ENCODE measurements around the gene CNTNAP2.

CNTNAP2 gene

DNA sequence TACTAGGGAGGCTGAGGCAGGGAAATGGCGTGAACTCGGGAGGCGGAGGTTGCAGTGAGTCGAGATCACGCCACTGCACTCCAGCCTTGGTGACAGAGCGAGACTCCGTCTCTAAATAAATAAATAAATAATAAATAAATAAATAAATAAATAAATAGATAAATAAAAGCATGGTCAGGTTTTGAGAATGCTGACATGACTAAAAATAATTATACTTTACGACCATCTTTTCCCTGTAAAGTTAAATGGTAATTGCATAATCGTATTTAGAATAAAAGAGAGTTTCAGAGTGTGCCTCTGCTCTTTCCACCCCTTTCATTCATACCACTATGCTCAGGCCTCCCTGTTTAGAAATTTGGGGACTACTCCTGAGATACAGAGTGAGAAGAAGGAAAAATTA lies 326.5 kb downstream of the CNTNAP2 start:
- DNase-seq, result no peak

DNA sequence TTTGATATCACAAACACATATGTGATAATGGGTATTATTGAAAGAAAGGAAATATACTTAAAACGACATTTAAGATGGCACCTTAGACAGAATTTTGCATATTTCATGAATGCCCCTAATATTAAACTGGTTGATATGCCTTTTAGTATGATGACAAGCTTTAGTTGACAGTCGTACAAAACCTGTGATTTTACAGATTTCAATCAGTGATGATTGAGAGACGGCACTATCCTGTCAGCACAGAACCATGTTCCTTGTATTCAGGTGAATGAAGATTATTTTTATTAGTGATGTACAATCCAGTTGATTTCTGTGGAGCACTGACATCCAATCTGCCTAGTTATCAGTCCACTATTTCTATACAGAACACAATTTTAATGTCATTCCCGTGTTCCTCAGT lies 333.0 kb downstream of the CNTNAP2 start:
- DNase-seq, result no peak

DNA sequence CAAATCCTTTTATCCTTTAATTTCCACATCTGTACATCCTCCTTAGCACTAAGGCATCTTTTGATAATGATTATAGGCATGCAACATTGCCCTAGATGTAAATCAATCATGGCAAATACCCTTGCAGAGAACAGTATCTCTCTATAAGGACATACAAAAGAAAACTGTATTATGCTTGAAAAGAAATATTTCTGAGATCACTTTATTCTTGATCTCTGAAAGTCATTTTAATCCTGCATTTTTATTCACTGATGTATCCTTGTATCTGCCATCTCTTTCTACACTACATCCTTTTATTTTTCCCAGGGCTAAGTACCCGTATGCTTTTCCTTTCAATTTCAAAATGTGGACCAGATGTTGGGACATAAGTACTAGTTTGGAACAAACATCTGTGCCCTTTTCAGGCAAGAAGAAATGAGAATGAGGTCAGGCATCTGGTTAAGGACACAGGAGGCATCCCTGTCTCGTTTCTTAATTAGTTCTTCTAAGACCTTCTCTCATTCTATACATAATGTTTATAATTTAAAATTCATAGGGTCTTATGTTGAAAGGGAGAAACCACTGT lies 338.6 kb downstream of the CNTNAP2 start:
- no peak for DNase-seq

DNA sequence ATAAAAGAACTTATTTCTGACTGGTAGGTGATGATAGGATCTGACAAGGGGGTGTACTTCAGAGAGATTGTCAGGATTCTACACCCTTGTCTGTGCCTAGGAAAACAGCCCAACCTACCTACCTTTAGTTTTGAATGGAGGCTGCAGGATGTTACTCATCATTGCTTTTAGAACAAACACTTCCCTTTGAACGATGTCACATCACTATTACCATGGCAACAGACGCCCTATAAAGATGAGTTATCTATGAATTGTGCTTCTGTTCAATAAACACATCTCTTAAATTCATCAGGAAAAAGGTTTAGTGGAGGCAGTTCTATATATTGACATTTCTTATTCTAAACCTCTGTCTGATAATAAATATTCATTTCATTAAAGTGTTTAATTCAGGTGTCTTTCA lies 362.4 kb downstream of the CNTNAP2 start:
- no peak for DNase-seq

DNA sequence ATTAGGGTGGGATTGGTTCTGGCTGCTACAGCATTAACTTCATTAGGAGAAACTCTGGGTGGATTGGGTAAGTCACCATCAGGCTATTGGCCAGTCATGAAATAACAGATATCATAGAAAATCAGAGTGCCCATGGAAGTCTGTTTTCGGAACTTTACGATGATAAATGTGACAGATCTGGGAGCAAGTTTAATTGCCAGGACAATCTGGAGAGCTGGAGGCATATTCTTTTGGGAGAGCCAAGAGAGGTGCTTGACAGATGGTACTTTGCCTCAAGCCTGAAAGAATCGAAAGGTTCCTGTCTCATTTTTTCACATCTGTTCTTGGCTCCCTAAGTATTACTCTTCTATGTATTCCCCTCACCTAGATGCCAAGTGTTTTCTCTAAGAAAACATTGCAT lies 369.9 kb downstream of the CNTNAP2 start:
- no peak for DNase-seq

DNA sequence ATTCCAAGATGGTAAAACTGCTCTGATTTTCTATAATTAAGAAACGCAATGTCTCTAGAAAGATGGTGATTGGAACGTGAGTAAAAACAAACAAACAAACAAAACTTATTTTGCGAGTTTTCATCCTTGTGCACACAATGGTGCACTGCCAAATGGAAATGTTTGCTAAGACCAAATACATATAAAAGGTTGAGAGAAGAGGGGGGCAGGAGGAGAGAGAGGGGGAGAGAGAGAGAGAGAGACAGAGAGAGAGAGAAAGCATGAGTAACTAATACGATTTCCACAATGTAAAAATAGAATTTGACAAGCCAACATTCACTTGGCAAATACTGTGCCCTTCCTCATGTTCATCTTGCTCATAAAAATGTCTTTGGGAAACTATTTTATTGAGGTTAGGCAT lies 375.4 kb downstream of the CNTNAP2 start:
- DNase-seq, result no peak

DNA sequence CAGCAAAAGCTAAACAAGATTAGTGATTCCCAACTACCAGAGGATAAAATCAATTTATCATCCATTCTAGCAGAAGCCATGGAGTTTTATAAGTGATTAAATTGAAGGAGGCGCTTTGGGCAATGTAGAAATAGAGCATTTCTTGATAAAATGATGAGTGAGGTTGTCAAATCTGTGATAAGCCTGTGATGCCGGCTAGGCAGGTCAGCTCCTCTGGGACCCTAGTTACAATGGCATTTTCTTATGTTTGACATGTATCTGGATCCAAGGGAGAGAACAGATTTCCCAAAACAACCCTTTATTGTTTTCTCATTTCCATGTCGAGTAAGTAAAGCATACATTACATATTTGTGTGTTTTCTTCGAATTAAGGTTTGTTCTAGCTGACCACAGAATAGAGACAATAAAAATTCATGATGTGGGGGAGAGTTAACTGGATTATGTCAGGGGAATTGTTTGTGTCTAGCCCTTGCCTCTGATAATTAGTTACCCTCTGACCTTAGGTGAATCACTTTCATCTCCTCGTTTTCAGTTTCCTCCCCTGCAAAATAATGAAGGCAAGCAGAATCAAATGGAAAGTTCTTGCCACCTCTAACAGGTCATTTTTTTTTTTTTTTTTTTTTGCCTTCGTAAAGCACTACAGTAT lies 378.5 kb downstream of the CNTNAP2 start:
- DNase-seq, result no peak

DNA sequence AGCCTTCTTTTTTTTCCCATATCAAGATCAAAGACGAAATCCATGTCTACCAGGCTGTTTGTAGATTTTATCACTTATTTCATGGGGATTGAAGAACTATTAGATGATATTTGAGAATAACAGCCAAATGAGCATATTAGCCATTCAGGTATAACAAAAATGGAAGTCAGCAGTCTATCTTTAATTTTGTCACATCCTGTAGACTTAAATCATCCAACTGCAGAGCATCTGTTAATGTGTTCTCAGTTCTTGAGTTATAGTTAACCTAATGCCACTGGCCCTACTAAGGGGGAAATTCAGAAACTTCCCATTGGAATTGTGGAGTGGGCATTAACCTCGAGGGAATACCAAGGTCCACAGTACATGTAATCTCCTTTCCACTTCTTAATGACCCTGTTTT lies 380.1 kb downstream of the CNTNAP2 start:
- no peak for DNase-seq

DNA sequence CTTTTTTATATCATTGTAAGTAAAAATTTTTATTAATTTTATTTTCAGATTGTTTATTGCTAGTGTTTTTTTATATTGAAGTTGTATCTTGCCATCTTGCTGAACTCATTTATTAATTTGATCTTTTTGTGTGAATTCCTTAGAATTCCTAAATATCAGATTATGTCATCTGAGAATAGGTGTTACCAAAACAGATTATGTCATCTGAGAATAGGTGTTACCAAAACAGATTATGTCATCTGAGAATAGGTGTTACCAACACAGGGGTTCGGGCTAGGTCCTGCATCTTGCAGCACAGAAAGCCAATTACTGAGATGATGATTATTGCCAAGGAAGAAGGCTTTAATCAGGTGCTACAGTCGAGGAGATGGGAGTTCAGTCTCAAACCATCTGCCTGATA lies 383.4 kb downstream of the CNTNAP2 start:
- no peak for DNase-seq

DNA sequence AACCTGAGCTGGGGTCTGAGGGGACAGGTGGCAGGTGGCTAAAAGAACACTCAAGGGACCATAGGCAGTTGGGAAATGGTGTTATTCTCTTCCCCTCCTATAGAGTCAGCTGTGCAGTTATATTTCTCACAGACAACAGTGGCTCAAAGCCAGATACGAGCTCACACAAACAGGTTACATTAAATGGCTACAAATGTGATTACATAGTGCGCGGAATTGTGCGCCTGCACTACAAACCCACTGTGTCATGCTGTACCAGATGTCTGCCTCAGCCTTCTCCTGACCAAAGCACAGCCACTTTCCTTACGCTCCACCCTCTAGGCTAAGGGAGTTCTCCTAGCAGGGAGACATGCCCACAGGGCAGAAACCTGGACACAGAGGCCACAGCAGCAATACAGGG lies 387.2 kb downstream of the CNTNAP2 start:
- DNase-seq, result no peak

DNA sequence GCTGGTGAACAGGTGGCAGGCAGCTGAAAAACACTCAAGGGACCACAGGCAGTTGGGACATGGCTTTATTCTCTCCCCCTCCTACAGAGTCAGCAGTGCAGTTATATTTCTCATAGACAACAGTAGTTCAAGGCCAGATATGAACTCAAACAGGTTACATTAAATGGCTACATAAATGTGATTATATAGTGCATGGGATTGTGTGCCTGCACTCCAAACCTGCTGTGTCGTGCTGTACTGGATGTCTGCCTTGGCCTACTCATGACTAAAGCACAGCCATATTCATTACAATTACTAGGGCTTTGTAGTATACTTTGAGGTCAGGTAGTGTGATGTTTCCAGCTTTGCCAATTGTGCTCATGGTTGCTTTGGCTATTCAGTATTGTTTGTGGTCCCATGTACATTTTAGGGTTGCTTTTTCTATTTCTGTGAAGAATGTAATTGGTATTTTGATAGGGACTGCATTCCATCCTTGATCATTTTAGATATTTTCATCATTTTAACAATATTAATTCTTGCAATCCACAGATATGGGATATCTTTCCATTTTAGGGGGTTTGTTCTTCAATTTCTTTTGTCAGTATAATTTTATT lies 393.6 kb downstream of the CNTNAP2 start:
- DNase-seq, result no peak

DNA sequence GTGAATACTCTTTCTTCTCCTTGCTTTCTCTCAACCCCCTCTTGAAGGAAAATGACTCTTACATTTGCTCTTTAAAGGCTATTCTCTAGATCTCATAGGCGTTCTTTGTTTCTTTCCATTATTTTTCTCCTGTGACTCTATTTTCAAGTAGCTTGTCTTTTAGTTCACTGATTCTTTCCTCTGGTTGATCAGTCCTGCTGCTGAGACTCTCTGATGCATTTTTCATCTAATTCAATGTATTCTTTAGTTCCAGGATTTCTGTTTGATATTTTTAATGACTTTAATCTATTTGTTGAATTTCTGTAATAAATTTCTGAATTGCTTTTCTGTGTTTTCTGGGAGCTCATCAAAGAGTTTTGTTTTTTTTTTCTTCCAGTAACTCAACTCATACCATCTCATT lies 397.7 kb downstream of the CNTNAP2 start:
- no peak for DNase-seq

DNA sequence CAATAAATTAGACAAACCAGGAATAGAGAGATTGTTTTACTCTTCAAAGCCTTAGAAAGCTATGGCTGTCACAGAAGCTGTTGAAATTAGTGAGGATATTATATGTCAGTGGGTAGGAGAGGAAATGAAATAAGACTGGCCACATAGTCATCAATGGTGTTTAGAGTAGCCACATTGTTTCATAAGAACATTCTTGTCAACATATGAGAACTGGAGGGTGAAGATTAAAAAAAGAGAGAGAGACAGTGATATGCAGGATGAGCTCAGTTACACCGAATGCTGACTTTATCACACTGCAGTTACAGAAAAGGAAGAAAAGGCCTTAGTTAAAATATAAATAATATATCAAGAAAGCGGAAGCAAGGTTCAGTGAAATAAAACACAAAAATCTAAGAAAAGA lies 412.0 kb downstream of the CNTNAP2 start:
- no peak for DNase-seq

DNA sequence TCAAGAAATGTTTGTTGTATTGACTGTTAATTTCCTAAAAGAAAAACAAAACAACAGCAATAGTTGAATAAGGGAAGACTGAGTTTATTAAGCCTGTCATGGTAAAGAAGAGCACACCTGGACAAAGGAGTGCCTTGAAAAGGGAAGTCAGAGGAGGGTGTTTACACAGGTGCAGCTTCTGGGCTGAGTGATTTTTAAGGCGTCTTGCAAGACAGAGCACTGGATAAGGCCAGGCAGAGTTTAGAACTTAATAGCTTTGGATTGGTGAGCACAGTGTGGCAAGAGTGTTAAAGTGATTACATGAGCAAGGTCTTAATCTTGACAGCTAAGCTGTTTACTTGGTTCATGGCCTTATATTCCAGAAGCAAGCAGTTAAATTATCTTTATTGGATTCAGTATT lies 423.2 kb downstream of the CNTNAP2 start:
- DNase-seq, result no peak

DNA sequence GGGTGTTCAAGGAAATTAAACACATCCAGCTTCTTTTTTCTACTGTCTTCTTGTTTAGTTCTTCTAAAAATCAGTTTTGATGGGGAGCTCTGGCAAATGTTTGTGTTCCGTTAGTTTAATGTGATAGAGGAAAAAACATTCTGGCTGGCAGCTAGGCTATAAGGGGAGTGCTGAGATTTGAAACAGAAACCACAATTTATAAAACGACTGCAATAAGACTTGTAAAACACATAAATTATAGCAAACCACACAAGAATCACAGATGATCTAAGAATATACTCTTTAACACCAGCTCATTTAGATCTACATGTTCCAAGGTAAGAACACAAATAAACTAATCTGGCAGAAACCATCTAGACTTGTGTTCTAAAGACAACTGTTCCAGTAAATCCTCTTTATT lies 425.5 kb downstream of the CNTNAP2 start:
- no peak for DNase-seq

DNA sequence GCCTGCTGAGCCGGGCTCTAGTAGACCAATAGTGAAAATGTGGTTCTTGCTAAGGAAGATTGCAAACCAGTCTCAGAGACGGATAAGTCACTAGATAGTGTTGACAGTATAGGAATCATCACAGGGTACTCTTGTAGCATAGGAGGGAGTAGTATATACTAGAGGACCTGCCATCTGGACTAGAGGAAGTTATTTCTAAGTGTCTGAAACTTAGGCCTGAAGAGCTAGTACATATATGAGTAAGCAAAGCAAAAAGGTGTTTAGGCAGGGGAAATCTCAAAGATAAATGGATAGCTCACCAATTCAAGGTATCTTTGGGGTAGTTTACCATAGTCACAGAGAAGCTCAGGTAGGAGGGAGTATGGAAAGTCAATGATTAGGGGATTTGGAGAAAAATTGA lies 428.1 kb downstream of the CNTNAP2 start:
- DNase-seq, result no peak

DNA sequence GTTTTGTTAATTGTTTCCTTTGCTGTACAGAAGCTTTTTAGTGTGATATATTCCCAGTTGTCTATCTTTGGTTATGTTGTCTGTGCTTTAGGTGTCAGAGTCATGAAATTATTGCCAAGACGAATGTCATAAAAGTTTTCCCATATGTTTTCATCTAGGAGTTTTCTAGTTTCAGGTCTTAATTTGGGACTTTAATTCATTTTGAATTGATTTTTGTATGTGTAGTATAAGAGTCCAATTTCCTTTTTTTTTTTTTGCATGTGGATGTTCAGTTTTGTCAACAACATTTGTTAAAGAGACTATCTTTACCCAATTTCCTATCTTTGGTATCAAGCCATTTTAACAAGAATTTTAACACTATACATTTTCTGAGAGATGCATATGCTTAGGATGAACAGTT lies 432.2 kb downstream of the CNTNAP2 start:
- DNase-seq, result no peak

DNA sequence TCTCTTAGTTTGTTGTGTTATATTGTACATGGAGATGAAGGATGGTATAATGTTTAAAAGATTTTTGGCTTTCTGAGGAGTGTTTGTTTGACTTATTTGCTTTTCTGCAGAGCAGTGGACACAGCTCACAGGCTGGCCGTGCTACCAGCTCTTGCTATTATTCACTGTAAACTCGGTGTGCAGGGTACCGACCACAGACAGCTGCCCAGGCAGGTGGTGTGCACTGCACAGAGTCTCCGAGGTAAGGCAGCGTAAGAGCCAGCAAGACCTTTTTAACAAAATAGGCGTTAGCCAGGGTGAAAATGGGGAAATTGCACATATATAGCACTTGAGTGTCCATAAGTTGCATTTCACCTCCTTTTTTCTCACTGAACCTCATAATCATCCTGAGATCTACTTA lies 438.0 kb downstream of the CNTNAP2 start:
- DNase-seq, result no peak

DNA sequence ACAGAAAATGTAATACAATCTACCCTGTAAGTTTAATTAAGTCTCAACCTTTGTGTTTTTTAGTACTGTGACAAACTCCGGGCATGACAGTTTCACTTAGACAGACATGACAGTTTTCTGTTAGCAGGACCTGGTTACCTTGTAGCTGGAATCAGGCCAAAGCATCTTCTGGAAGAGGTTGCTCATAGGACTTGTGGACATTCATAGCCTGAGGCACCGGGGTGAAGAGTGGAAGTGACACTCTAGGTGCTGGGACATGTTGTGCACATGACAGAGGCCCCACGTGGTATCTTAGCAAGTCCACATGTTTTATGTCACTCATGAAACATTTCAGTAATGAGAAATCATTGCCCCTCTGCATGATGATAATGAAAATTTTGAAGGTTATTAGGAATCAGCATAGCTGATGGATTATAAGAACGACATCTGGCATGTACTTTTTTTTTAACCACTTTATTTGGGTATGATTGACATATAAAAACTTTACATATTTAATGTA lies 441.4 kb downstream of the CNTNAP2 start:
- DNase-seq, result no peak

DNA sequence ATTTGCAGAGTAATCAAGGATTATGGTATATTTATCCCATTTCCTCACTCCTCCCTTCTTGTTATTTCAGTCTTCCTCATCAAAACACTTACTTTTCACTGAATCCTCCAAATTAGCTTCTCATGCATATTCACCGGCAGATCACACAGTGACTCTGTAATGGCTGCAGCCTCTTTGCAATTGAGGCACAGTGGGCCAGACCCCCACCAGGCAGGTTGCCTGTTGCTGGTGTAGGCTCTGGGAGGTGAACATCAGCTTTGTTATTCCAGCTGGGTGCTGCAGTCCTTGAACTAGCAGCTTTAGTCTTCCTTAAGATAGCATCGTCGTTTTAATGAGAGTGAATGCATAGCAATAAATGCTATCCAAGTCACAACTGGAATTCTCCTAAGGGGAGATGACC lies 449.3 kb downstream of the CNTNAP2 start:
- DNase-seq, result no peak

DNA sequence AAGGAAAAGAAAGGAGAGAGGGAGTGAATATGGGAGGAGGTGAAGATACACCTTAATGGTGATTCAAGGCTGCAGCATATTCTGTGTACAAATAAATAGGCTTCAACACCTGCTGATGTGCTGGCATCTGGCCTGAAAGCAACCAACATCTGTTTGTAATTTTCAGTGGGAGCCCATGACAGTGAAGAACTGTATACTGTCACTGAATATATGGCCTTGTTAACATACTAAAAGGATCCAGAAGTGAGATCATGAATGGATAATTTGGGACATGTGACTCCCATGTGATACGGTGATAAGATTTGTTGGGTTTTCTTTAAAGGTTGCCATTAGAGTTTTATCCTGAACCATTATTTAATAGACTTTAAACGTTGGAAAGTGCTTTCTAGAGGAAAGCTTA lies 459.3 kb downstream of the CNTNAP2 start:
- no peak for DNase-seq

DNA sequence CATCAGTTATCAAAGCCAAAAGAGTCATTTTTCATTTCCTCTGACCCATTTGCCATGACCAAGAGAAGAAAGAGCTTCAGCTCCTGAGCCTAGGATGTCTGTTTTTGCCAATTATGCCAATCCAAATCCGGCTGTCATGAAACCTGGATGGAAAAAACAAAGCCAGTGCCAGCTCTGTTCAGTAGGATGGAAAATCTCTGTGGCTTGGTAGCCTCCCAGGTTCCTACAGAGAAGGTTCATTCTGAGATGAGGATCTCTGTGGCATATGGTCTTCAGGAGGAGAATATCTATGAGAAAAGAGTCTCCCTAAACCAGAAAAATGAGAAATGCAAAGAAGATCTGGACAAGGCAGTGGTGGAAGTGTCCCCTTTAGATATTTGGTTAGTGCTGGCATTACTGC lies 475.4 kb downstream of the CNTNAP2 start:
- no peak for DNase-seq

DNA sequence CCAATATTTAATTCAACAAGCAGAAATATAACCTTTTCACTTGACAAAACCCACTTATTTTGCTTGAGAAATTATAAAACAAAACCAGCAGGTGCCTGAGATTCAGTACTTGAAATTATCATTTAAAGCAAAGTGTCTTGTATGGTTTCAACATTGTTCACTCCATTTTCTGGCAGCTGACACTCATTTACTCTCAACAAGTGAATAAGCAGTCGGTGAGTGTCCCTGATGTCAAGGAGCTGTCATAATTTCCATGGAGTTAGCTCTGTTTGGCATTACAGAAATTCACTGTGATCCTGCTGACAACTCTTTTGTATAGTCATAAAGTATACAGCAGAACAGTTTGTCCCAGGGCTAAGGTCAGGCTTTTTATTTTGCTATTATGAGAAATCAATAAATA lies 490.0 kb downstream of the CNTNAP2 start:
- no peak for DNase-seq

DNA sequence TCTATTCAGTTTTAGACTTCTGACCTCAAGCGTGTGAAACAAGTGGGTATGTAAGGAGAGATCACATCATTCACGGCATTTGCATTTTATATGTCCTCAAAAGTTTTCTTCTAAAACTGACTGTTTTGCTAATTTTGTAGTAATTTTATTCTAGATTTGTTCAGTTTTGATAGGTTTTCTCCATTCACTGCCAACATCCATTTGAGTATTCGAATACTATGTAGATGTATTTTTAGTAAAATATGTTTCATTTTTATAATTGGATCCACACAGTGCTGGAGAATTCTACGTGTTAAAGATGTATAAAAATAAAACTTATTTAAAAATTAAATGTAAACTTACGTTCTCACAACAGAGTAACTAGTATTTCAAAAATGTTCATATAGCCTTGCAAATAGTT lies 503.0 kb downstream of the CNTNAP2 start:
- DNase-seq, result no peak

DNA sequence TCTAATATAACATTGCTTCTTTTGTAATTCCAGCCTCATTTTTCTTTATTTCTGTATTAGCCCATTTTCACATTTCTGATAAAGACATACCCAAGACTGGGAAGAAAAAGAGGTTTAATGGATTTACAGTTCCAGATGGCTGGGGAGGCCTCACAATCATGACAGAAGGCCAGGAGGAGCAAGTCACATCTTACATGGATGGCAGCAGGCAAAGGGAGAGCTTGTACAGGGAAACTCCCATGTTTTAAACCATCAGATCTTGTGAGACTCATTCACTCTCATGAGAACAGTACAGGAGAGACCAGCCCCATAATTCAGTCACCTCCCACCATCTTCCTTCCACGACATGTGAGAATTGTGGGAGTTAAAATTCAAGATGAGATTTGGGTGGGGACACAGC lies 510.3 kb downstream of the CNTNAP2 start:
- DNase-seq, result no peak

Data from activated naive CD4-positive, alpha-beta T cell treated with anti-CD3 and anti-CD28 coated beads, Interleukin-2, amount 50 U/mL, for 16 hours (primary cell).